ENCODE results near the gene CSF1R. TPM values are rescaled to one million over a fixed set of nuclear protein-coding genes. Genes with fewer than 3 reads are reported as not detected.

CSF1R gene
- total and polyA plus RNA-seq, 2 donors (not counting 3 experiments of a cell fraction or from before 2014, with no cell fraction given) = not detected

- H3K4me3 ChIP-seq (replicated peaks in 1 of 3; ENCODE audit: insufficient read depth in 1 of 3, low read depth in 1 of 3, low read length in 3 of 3) = no peak overlapping the region
- FAIRE-seq = no peak
- no peak for DNase-seq (ENCODE audit: low read depth, low spot score)
- H3K79me2 ChIP-seq (ENCODE audit: control insufficient read depth, insufficient read depth, low read length) = no peaks in the 10 kb centered on the region
- H3K36me3 ChIP-seq (ENCODE audit: control insufficient read depth in 2 of 2, extremely low read depth in 1 of 2, insufficient read depth in 2 of 2, low read length in 2 of 2) = no peaks in the 10 kb centered on the region
- H3K27ac ChIP-seq (ENCODE audit: insufficient read depth, low read depth, low read length) = no peak overlapping the region
- H3K9me1 ChIP-seq (replicated peaks; ENCODE audit: control insufficient read depth, extremely low read depth, insufficient read depth, low read length) = no peaks in the 10 kb centered on the region
- no peaks in the 10 kb centered on the region for H3K27me3 ChIP-seq (ENCODE audit: control insufficient read depth in 2 of 2, insufficient read depth in 2 of 2, low read length in 2 of 2)
- TF ChIP-seq CTCF (IDR thresholded peaks at IDR 0.05; ENCODE audit: extremely low read depth in 1 of 2, insufficient read depth in 1 of 2, low read depth in 1 of 2, low read length in 2 of 2) (no peak), JUN (IDR thresholded peaks at IDR 0.05; ENCODE audit: borderline replicate concordance, insufficient read depth, insufficient read length, low read depth) (no peak), GATA2 (IDR thresholded peaks at IDR 0.05; ENCODE audit: insufficient read depth, insufficient read length, low read depth, low read length) (no peak), EZH2 (IDR thresholded peaks at IDR 0.05; ENCODE audit: borderline replicate concordance, low read depth, low read length, severe bottlenecking) (no peak), POLR2A (IDR thresholded peaks at IDR 0.05; ENCODE audit: low read depth, low read length) (no peak), POLR2AphosphoS5 (IDR thresholded peaks at IDR 0.05; ENCODE audit: insufficient read depth, low read depth, low read length) (no peak), MAX (IDR thresholded peaks at IDR 0.05; ENCODE audit: insufficient read depth, insufficient read length) (no peak), FOS (IDR thresholded peaks at IDR 0.05; ENCODE audit: borderline replicate concordance, insufficient read depth, low read length) (no peak), MYC (IDR thresholded peaks at IDR 0.05; ENCODE audit: low read depth, low read length) (no peak)
- dilution Hi-C loops (cut with MboI; ENCODE audit: extremely low pct_ligation_motif_present, low sequenced_read_pairs) = no loop called here
- intact Hi-C loops (cut with micrococcal nuclease) = no loop called here
- no peak overlapping the region for H3K9ac ChIP-seq (replicated peaks; ENCODE audit: extremely low read depth, insufficient read depth, low read length)
- H2AFZ ChIP-seq (ENCODE audit: low read depth, low read length) = no peak overlapping the region
- H3K4me2 ChIP-seq (ENCODE audit: insufficient read depth, low read length) = no peak overlapping the region
- BruUV-seq (replicated peaks) = no TSS peak
- ChIA-PET CTCF (interaction anchor here (1.1 to 1.6 kb wide), 2 partner anchors 9 to 287 kb away, joined by 3 to 5 read pairs; no protein-coding TSS in a partner anchor), POLR2A (no interaction called here)
- H3K4me1 ChIP-seq (ENCODE audit: control insufficient read depth, extremely low read depth, insufficient read depth, low read length) = peaks cover 9% of the 10 kb centered on the region
- H4K20me1 ChIP-seq (replicated peaks; ENCODE audit: control insufficient read depth, extremely low read depth, insufficient read depth, low read length) = no peaks in the 10 kb centered on the region
- H3K9me3 ChIP-seq (replicated peaks; ENCODE audit: control insufficient read depth, insufficient read depth, low read length) = no peaks in the 10 kb centered on the region
These were observed 34.5 kb upstream of the CSF1R start for GRCh38 chr5:150120617-150121447.
